Adrenal gland (tissue), 5 donors: Measurements from ENCODE around the gene FHDC1.

Experiments used
- CTCF ChIP-seq, 6 experiments: fragments of 450-650 bp in 4 of 6; fragments of 200-600 bp in 2 of 6; sonication (generic) in 1 of 6; IDR thresholded peaks; 1 replicate in 5 of 6; 2 replicates in 1 of 6; pipeline versions ENCODE4 v1.5.1 to v1.8.0; 2016 to 2021; ENCODE audit warnings: antibody characterized with exemption in 6 of 6, mild to moderate bottlenecking in 2 of 6, moderate library complexity in 1 of 6
- POLR2A ChIP-seq, 2 donors: fragments of 450-650 bp; IDR thresholded peaks; one replicate each; pipeline ENCODE4 v1.6.1; 2017; ENCODE audit warnings: antibody characterized with exemption in 2 of 2, mild to moderate bottlenecking in 2 of 2, moderate library complexity in 1 of 2
- donor health status: DM: no; HTN: no; CAD: no.

DNA sequence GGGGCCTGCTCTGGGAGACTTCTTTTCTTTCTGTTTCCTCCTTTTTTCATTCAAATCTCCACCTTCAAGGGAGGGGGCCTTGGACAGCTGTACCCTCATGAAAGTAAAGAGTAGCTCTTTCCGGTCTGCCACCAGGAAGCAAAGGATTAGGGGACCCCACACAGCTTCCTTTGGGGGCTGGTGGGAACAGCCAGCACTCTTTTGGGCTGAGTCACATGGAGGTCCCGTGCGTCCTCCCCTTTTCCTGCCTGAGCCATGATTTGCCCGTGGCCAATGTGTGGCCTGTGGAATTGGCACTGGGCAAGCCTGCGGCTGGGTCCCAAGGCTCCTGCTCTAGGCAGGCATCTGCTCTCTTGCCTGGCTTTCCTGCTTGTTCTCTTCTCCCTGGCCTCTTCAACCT, 65.5 kb downstream of the FHDC1 start:
- TF ChIP-seq CTCF (IDR thresholded peaks at IDR 0.05) (no peak), POLR2A (IDR thresholded peaks at IDR 0.05) (no peak)
